Measurements from ENCODE around the gene TOMM40L. TPM values are rescaled to one million over a fixed set of nuclear protein-coding genes. Genes with fewer than 3 reads are reported as not detected.
A peak's percentile ranks its signal among the peaks of the same experiment; 100 is the strongest.

The TOMM40L gene
- total RNA-seq, 1 donor from 2014 or later = 8.6 TPM

DNA sequence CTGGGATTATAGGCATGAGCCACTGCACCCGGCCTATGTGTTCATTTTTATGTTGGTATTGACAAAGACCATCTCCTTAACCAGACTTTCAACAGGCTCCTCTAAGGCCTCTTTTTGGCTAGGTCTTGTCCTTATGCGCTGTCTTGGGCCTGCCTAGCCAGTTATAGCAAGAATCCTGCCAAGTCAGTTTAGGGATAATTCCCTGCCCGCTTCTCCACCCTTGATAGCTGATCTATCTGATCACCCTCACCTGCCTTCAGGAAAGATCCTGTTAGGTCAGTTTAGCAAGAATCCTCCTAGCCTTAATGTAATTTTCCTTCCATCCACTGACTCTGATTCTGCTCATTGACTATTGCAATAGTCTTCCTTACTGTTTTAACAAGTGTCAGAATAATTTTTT is 46.2 kb upstream of the TOMM40L start:
- H3K9me3 Mint-ChIP-seq (ENCODE audit: unreplicated experiment) = no peaks in the 10 kb centered on the region
- no peak overlapping the region for H3K27ac Mint-ChIP-seq (ENCODE audit: unreplicated experiment)
- peaks cover 32% of the 10 kb centered on the region for H3K4me1 Mint-ChIP-seq (ENCODE audit: unreplicated experiment)
- no peak overlapping the region for H3K4me3 Mint-ChIP-seq (ENCODE audit: unreplicated experiment)
- TF ChIP-seq, protein P1, sequence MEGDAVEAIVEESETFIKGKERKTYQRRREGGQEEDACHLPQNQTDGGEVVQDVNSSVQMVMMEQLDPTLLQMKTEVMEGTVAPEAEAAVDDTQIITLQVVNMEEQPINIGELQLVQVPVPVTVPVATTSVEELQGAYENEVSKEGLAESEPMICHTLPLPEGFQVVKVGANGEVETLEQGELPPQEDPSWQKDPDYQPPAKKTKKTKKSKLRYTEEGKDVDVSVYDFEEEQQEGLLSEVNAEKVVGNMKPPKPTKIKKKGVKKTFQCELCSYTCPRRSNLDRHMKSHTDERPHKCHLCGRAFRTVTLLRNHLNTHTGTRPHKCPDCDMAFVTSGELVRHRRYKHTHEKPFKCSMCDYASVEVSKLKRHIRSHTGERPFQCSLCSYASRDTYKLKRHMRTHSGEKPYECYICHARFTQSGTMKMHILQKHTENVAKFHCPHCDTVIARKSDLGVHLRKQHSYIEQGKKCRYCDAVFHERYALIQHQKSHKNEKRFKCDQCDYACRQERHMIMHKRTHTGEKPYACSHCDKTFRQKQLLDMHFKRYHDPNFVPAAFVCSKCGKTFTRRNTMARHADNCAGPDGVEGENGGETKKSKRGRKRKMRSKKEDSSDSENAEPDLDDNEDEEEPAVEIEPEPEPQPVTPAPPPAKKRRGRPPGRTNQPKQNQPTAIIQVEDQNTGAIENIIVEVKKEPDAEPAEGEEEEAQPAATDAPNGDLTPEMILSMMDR (IDR thresholded peaks at IDR 0.05) = no peak
- H3K27me3 Mint-ChIP-seq (ENCODE audit: unreplicated experiment) = no peaks in the 10 kb centered on the region
- DNase-seq (ENCODE audit: extremely low spot score, unreplicated experiment) = no peak
- peaks cover 1% of the 10 kb centered on the region for H3K36me3 Mint-ChIP-seq (ENCODE audit: unreplicated experiment)

DNA sequence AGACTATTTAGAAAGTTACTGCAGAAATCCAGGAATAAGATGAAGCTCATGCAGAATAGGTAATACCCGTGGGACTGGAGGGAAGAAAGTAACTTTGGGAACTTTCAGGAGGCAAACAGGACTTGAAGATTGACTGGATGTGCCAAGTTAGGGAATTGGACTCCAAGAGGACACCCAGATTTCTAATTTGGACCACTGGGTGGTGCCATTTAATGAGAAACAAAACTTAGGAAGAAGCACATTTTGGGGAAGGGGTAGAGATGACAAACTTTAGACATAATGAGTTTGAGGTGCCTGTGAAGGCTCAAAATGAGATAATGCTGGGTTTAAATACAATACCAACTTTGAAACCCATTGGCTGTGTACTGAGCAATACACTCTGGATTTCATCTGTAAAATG is 45.2 kb upstream of the TOMM40L start:
- H3K9me3 Mint-ChIP-seq (ENCODE audit: unreplicated experiment) = no peaks in the 10 kb centered on the region
- H3K27ac Mint-ChIP-seq (ENCODE audit: unreplicated experiment) = no peak overlapping the region
- H3K36me3 Mint-ChIP-seq (ENCODE audit: unreplicated experiment) = no peaks in the 10 kb centered on the region
- TF ChIP-seq, protein P1 (IDR thresholded peaks at IDR 0.05) = peak; percentile 38
- no peak overlapping the region for H3K4me3 Mint-ChIP-seq (ENCODE audit: unreplicated experiment)
- peaks cover 36% of the 10 kb centered on the region for H3K4me1 Mint-ChIP-seq (ENCODE audit: unreplicated experiment)
- no peaks in the 10 kb centered on the region for H3K27me3 Mint-ChIP-seq (ENCODE audit: unreplicated experiment)
- no peak for DNase-seq (ENCODE audit: extremely low spot score, unreplicated experiment)

DNA sequence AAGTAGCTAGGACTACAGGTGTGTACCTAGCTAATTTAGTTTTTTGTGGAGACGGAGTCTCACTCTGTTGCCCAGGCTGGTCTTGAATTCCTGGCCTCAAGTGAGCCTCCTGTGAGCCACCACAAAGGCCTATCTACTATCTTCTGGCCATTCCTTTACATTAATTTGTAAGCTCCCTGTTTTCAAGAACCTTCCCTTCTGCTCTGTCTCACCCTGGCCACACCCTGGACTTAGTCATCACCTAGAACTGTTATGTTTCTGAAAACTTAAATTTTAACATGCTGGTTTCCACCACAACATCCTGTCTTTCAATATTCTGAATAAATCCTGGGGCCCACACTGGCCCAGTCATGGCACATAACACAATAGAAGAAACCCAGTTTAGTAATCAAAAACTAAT is 43.6 kb upstream of the TOMM40L start:
- no peaks in the 10 kb centered on the region for H3K9me3 Mint-ChIP-seq (ENCODE audit: unreplicated experiment)
- H3K27me3 Mint-ChIP-seq (ENCODE audit: unreplicated experiment) = no peaks in the 10 kb centered on the region
- TF ChIP-seq, protein P1 (IDR thresholded peaks at IDR 0.05) = no peak
- H3K4me1 Mint-ChIP-seq (ENCODE audit: unreplicated experiment) = peaks cover 26% of the 10 kb centered on the region
- no peaks in the 10 kb centered on the region for H3K36me3 Mint-ChIP-seq (ENCODE audit: unreplicated experiment)
- H3K4me3 Mint-ChIP-seq (ENCODE audit: unreplicated experiment) = no peak overlapping the region
- H3K27ac Mint-ChIP-seq (ENCODE audit: unreplicated experiment) = peak overlapping the region; percentile 1
- no peak for DNase-seq (ENCODE audit: extremely low spot score, unreplicated experiment)

DNA sequence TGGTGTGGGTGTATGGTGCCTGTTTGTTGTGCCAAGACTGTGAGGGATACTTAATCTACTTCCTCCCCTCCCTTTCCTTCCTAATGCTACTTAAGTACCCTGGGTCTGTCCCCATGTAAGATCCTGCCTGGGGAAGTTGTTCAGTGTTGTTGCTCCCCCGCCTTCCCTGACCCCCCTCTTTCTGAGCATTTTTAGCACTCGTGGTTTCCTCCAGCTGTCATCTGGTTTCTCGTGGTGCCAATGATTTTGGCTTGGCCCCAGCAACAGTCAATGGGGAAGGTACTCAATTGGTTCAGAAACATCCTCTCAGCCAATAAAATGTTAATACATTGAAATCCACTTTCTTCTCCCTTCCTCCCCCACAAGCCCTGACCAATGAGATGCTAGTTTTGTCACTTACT is 40.6 kb upstream of the TOMM40L start:
- no peak overlapping the region for H3K4me3 Mint-ChIP-seq (ENCODE audit: unreplicated experiment)
- H3K9me3 Mint-ChIP-seq (ENCODE audit: unreplicated experiment) = no peaks in the 10 kb centered on the region
- H3K27me3 Mint-ChIP-seq (ENCODE audit: unreplicated experiment) = no peaks in the 10 kb centered on the region
- no peaks in the 10 kb centered on the region for H3K36me3 Mint-ChIP-seq (ENCODE audit: unreplicated experiment)
- H3K4me1 Mint-ChIP-seq (ENCODE audit: unreplicated experiment) = peaks cover 16% of the 10 kb centered on the region
- no peak for DNase-seq (ENCODE audit: extremely low spot score, unreplicated experiment)
- TF ChIP-seq, protein P1 (IDR thresholded peaks at IDR 0.05) = no peak
- no peak overlapping the region for H3K27ac Mint-ChIP-seq (ENCODE audit: unreplicated experiment)

DNA sequence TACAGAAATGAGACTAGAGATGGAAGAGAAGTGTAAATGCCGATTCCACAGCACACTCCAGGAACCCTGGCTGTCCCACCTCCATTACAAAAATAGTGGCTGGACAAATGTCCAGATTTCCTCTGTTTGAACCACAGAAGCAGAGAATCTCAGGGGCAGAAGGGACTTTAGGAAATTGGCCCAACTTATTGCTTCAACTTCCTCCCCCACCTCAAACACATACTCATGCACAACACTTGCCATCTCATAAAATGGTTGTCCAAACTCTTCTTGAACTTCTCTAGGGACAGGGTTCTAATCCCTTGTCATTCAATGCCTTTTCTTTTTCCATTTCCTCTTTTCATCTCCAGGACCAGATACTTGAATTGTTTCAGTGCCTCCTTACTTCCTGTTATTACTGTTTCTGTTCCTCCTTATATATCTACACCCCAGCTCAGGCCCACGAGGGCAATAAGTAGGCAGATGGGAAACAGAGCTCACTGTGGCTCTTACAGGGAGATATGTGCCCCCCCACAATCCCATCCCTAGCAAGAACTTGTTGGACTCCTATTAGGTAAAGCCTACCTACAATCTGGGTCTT is 40.0 kb upstream of the TOMM40L start:
- Mint-ChIP-seq H3K36me3 (ENCODE audit: unreplicated experiment) (no peaks in the 10 kb centered on the region), H3K27ac (ENCODE audit: unreplicated experiment) (no peak overlapping the region)

More for the DNA sequence above, 40.0 kb upstream of the TOMM40L start:
- Mint-ChIP-seq H3K9me3 (ENCODE audit: unreplicated experiment) (no peaks in the 10 kb centered on the region), H3K27me3 (ENCODE audit: unreplicated experiment) (no peaks in the 10 kb centered on the region), H3K4me1 (ENCODE audit: unreplicated experiment) (peaks cover 16% of the 10 kb centered on the region), H3K4me3 (ENCODE audit: unreplicated experiment) (no peak overlapping the region)
- DNase-seq (ENCODE audit: extremely low spot score, unreplicated experiment) = no peak
- TF ChIP-seq, protein P1 (IDR thresholded peaks at IDR 0.05) = no peak
